Smooth muscle cell of the brain vasculature (primary cell): Measurements from ENCODE around the gene ZNF850.
A peak's percentile ranks its signal among the peaks of the same experiment; 100 is the strongest.

Source experiments
- DNase-seq: peaks from one replicate; pipeline ENCODE4 v3.0.0-alpha.2; 2012; ENCODE audit warnings: low read depth, low spot score

ZNF850 gene

DNA sequence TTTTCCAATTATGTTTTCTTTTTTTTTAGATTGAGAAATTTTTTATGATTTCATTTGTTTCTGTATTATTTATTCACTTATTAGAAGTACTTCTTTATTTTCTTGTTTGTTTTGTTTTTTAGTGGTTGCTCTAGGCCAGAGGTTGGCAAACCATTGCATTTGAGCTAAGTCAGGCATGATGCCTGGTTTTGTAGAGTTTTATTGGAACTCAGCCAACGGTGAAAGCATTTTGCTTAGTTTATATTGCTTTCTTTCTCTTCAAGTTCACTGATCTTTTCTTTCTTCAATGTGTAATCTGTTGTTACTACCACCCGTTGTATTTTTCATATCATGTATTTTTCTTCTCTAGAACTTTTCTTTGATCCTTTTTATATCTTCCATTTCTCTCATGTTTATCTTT lies 65.5 kb downstream of the ZNF850 start:
- DNase-seq: no peak

DNA sequence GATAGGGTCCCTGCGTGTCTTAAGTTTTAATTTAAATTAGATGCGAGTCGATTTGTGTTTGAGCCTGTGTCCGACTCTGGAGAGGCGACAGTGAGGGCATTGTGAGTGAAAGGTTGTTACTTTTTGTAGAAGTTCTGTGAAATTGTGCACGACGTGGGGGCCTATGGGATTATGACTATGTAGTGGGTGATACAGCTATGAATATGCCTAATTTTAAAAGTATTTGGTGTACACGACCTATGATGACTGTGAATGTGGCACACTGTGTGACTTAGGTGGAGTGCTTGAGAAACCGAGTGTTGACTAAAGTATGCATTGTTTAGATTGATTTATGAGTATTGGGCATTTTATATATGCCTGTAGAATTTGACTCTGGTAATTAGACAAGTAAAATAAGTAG lies 84.5 kb downstream of the ZNF850 start:
- no peak for DNase-seq

DNA sequence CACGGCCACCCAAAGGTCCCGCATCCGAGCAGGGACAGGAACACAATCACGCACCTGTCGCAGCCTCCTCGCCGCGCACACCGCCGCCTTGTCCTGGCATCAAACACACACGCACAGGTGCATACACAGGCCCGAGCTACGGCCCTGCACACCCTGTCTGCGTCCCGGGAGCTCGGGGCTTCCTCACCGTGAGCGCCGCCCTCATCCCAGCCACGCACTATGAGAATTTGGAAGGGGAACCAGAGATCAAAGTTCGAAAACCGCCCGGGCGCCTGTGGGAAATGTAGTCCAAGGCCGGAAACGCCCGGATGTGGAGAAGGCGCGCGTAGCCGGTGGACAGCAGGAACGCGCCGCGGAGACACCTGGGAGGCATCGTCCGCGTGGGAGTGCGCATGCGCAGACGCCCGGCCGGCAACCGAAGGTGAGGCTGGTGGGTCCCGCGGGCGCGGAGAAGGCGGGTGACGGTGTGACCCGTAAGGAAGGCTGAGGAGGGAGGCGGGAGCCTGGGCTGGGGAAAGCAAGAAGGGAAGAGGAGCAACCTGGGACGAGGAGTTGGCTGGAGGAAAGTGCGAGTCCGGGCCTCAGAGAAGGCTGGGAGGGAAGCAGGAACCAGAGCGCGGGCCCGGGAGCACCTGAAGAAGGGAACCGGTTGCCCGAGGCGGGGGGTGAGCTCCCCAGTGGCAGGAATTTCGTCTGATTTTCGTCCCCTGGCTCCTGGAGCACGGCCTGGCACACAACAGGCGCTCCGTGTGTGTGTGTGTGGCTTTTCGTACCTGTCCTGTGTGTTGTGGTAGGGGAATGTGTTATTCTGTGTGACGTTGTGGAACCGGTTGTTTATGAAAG lies 85.2 kb downstream of the ZNF850 start, which contains the start of gene ZNF567:
Gene ZNF567, plus strand, starts transcription at position 399 of the 843 bp plus-strand sequence. CDS start 7,256 bp downstream, outside the sequence.
- peak; percentile 78 for DNase-seq

DNA sequence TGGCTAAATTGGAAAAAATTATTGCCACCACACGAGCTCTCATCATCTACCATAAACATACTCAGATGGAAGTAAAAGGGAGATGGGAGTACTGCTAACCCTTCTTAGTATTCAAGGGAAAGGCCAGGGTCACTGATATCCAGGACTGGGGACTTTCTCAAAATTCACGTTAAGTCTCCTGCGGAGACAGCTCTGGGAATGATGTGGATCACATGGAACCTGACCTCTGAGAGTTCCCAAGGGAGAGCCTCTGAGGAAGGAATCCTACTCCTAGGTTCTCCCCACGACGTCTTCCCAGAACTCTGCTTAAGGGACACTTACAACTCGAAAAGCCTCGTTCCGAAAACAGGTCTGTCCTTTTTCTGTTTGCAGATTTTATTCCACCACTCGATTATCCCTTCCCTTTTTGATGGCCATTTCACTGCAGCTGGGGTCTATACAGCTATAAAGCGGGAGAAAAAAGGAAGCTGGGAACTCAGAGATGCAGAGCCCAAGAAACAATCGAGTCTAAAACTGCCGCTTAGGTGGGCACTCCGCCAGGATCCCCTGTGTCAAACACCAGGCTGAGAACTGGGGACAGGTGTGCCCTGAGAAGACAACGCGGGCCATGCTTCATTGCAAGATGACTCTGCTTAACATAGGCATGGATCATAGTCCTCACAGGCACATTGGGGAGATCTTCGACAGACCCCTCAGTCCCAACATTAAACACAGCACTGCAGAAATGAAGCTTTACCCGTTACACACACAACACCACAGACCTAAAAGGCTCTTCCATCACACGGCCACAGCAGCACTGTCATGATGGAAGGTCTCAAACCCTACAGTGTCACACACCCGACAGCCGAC lies 86.0 kb downstream of the ZNF850 start:
- DNase-seq: no peak

DNA sequence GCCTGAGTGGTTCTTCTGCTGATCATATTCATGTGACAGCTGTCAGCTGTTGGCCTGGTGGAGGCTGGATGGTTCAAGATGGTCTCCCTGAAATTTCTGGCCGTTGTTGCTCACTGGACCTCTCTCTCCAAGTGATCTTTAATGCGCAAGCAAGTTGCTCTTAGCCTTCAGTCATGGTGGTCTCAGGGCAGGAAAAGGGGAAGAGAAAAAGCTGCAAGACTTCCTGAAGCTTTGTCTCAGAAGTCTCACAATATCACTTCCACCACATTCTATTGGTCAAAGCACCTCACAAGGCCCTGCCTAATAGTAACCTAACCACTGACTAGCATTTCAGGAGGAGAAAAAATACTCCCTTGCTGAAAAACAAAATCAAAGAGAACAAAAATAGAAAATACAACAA lies 86.8 kb downstream of the ZNF850 start:
- DNase-seq: no peak

DNA sequence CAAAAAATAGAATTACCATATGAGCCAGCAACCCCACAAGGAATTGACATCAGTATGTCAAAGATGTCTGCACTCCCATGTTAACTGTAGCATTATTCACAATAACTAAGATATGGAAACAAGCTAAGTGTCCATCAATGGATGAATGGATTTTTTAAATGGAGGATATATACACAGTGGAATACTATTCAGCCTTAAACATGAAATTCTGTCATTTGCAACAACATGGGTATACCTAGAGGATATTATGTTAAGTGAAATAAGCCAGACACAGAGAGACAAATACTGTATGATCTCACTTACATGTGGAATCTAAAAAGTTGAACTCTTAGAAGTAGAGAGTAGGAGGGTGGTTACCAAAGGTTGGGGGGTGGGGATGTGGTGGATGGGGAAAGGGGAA lies 93.2 kb downstream of the ZNF850 start:
- DNase-seq: no peak

DNA sequence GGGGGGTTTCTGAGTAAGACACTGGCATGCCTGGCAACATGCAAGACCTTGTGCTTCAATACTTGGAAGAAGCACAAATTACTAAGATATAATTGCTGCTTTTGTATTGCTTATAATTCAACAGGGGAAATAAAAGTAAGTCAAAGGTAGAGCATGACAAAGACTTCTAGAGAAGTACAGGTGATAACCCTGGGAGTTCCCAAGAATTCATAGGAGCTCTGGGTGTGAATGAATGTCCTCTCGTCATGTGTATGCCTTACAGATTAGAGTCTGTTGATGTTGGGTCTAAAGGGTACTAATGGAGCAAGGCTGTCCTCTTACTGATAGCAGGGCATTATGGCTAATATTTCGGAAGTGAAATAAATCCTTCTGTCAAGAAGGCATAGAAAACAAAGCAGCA lies 98.4 kb downstream of the ZNF850 start:
- no peak for DNase-seq

DNA sequence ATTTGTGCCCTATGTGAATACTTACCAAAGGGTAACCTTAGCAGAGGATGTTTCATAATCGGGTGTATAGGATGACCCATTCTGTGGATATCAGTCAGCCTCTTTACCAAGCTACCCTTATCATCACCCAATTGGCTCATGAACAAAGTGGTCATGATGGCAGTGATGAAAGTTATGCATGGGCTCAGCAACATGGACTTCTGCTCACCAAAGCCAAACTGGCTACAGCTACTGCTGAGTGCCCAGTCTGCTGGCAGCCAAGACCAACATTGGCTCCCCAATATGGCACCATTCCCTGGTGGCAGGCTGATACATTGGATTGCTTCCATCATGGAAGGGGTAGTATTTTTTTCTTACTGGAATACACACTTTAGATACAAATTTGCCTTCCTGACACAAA lies 100.2 kb downstream of the ZNF850 start:
- no peak for DNase-seq

DNA sequence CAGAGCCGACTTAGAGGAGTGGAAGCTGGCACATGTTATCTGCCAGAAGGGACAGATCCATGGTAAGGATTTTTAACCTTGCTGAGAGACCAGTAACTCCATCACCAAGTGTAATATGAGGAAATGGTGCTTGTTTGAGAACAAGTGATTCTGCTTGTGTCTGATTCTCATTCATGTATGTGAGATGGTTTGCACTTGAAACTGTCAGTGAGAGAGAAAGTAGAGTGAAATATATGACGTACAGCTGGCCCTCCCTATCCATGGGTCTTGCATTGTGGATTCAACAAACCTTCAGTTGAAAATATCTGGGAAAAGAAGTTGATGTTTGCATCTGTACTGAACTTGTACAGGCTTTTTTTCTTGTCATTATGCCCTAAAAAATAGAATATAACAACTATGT lies 104.0 kb downstream of the ZNF850 start:
- DNase-seq: no peak

DNA sequence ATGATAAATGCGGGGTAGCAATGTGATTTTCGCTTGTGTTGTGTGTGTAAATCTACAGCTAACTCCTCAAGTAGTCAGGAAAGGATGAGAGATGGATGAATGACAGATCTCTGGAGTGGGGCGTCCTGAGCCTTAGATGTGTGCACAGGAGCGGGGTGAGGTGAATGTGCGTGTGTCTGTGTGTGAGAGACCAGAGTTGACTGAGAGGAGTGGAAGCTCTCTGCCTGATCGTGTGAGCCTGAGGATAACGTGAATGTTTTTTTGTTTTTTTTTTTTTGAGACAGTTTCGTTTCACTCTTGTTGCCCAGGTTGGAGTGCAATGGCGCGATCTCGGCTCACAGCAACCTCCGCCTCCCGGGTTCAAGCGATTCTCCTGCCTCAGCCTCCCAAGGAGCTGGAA lies 106.8 kb downstream of the ZNF850 start:
- DNase-seq: no peak
